ENCODE measurements around the gene SCG3. TPM values are rescaled to one million over a fixed set of nuclear protein-coding genes. Genes with fewer than 3 reads are reported as not detected.

The SCG3 gene
- polyA plus RNA-seq, 1 of the 3 experiments (the other 2 are of a cell fraction), result 0.16 TPM

DNA sequence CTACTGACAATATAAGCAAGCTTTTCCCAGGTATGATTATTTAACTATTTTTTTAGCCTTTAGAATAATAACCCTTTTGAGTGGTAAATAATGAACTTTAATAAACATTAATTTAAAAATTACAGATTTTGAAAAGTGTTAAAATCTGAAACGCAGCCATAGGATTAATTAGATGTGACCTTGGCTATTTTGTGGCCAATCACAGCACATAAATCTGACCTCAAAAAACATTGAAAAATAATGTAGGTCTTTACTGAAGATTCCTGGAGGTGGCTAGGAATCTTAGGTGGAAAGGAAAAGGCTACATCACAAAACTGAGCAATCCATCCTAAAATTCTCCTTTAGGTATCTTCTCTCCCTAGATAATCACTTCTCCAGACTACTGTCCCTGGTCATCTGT, 18.1 kb downstream of the SCG3 start:
- Histone ChIP-seq H3F3A (replicated peaks; ENCODE audit: insufficient read depth) (no peaks in the 10 kb centered on the region), H3K9me3 (no peaks in the 10 kb centered on the region), H3K9ac (no peak overlapping the region), H3K4me1 (ENCODE audit: control insufficient read depth in 1 of 2, insufficient read depth in 2 of 2, low read depth in 1 of 2, low read length in 1 of 2) (no peaks in the 10 kb centered on the region), H3K4me2 (no peak overlapping the region), H3K9me2 (no peaks in the 10 kb centered on the region), H4K20me1 (ENCODE audit: insufficient read depth) (no peaks in the 10 kb centered on the region), H3K4me3 (ENCODE audit: low read depth in 2 of 2, low read length in 1 of 2) (no peak overlapping the region), H3K79me2 (ENCODE audit: insufficient read depth) (no peaks in the 10 kb centered on the region), H3K27ac (ENCODE audit: low read depth in 2 of 2, low read length in 1 of 2) (no peak overlapping the region), H3K27me3 (ENCODE audit: insufficient read depth) (no peaks in the 10 kb centered on the region; the same call in 1 of the 2 replicates), H2AFZ (ENCODE audit: low read depth) (no peak overlapping the region), H3K36me3 (replicated peaks in 1 of 2; ENCODE audit: control insufficient read depth in 1 of 2, insufficient read depth in 2 of 2, low read length in 1 of 2) (peaks cover 0 to 5% of the 10 kb centered on the region in 2 experiments)
- TF ChIP-seq TAF1 (IDR thresholded peaks at IDR 0.05; ENCODE audit: borderline replicate concordance, low read depth, low read length), result no peak
- TF ChIP-seq RCOR1 (IDR thresholded peaks at IDR 0.05; ENCODE audit: low read length), result no peak
- TF ChIP-seq, protein P1, sequence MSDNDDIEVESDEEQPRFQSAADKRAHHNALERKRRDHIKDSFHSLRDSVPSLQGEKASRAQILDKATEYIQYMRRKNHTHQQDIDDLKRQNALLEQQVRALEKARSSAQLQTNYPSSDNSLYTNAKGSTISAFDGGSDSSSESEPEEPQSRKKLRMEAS (IDR thresholded peaks at IDR 0.05; ENCODE audit: low read depth), result no peak
- CTCF ChIA-PET, result interaction anchor here (1.2 to 1.8 kb wide), 3 partner anchors 19 to 77 kb away, joined by 4 to 6 read pairs (median 4); partner anchors contain the start of gene SCG3
- 33% methylated on average over 1 of the region's 1 CpG for WGBS (ENCODE audit: low lambda C conversion rate)
- DNase-seq, result no peak
- POLR2A ChIA-PET, result no interaction called here

DNA sequence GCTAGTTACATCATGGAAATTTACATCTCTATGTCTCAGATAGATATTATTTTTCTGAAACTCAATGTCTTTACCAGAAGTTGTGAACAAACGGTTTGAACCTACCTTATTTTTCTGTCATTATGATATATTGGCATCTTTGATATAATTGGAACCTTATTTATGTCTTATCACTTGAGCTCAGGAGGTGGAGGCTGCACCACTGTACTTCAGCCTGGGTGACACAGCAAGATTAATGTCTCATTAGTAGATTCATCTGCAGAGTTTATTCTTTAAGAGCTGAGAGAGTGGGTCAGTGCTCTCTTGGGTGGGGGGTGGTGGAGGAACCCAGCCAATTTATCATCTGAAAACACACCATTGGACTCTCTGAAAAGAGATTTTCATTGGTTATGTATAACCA, 21.4 kb downstream of the SCG3 start:
- CTCF ChIA-PET, result interaction anchor here (0.8 to 1.8 kb wide), 3 partner anchors 53 to 524 kb away, joined by 3 to 9 read pairs (median 9); no protein-coding TSS in a partner anchor
- TF ChIP-seq CHD2 (IDR thresholded peaks at IDR 0.05; ENCODE audit: low read length, partially characterized antibody) (no peak), TEAD4 (IDR thresholded peaks at IDR 0.05; ENCODE audit: borderline replicate concordance, insufficient read depth) (no peak), SMC3 (IDR thresholded peaks at IDR 0.05; ENCODE audit: low read depth, low read length) (no peak), NRF1 (IDR thresholded peaks at IDR 0.05; ENCODE audit: low read depth, low read length) (no peak), RFX5 (IDR thresholded peaks at IDR 0.05; ENCODE audit: low read length) (no peak), EZH2phosphoT487 (IDR thresholded peaks at IDR 0.05; ENCODE audit: borderline replicate concordance, low read depth) (no peak), TCF12 (IDR thresholded peaks at IDR 0.05) (no peak), YY1 (IDR thresholded peaks at IDR 0.05; ENCODE audit: low read depth) (no peak), GATA2 (CRISPR knock-in tag; IDR thresholded peaks at IDR 0.05) (no peak), FOSL2 (IDR thresholded peaks at IDR 0.05; ENCODE audit: borderline replicate concordance, low read depth) (no peak), EP300 (IDR thresholded peaks at IDR 0.05; ENCODE audit: borderline replicate concordance in 1 of 2, low read depth in 1 of 2, low read length in 1 of 2) (no peak), SIN3A (IDR thresholded peaks at IDR 0.05; ENCODE audit: borderline replicate concordance, low read depth, low read length) (no peak), FOXJ3 (CRISPR knock-in tag; IDR thresholded peaks at IDR 0.05) (no peak)
- TF ChIP-seq, protein P2, sequence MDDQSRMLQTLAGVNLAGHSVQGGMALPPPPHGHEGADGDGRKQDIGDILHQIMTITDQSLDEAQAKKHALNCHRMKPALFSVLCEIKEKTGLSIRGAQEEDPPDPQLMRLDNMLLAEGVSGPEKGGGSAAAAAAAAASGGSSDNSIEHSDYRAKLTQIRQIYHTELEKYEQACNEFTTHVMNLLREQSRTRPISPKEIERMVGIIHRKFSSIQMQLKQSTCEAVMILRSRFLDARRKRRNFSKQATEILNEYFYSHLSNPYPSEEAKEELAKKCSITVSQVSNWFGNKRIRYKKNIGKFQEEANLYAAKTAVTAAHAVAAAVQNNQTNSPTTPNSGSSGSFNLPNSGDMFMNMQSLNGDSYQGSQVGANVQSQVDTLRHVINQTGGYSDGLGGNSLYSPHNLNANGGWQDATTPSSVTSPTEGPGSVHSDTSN (IDR thresholded peaks at IDR 0.05), result no peak
- TF ChIP-seq, protein P1 (IDR thresholded peaks at IDR 0.05; ENCODE audit: low read depth), result no peak
- TF ChIP-seq, protein P3, sequence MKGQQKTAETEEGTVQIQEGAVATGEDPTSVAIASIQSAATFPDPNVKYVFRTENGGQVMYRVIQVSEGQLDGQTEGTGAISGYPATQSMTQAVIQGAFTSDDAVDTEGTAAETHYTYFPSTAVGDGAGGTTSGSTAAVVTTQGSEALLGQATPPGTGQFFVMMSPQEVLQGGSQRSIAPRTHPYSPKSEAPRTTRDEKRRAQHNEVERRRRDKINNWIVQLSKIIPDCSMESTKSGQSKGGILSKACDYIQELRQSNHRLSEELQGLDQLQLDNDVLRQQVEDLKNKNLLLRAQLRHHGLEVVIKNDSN (IDR thresholded peaks at IDR 0.05; ENCODE audit: borderline replicate concordance, low read depth), result no peak
- TF ChIP-seq, protein P4, sequence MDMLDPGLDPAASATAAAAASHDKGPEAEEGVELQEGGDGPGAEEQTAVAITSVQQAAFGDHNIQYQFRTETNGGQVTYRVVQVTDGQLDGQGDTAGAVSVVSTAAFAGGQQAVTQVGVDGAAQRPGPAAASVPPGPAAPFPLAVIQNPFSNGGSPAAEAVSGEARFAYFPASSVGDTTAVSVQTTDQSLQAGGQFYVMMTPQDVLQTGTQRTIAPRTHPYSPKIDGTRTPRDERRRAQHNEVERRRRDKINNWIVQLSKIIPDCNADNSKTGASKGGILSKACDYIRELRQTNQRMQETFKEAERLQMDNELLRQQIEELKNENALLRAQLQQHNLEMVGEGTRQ (IDR thresholded peaks at IDR 0.05; ENCODE audit: borderline replicate concordance, low read depth, low read length), result no peak
- TF ChIP-seq, protein P5, sequence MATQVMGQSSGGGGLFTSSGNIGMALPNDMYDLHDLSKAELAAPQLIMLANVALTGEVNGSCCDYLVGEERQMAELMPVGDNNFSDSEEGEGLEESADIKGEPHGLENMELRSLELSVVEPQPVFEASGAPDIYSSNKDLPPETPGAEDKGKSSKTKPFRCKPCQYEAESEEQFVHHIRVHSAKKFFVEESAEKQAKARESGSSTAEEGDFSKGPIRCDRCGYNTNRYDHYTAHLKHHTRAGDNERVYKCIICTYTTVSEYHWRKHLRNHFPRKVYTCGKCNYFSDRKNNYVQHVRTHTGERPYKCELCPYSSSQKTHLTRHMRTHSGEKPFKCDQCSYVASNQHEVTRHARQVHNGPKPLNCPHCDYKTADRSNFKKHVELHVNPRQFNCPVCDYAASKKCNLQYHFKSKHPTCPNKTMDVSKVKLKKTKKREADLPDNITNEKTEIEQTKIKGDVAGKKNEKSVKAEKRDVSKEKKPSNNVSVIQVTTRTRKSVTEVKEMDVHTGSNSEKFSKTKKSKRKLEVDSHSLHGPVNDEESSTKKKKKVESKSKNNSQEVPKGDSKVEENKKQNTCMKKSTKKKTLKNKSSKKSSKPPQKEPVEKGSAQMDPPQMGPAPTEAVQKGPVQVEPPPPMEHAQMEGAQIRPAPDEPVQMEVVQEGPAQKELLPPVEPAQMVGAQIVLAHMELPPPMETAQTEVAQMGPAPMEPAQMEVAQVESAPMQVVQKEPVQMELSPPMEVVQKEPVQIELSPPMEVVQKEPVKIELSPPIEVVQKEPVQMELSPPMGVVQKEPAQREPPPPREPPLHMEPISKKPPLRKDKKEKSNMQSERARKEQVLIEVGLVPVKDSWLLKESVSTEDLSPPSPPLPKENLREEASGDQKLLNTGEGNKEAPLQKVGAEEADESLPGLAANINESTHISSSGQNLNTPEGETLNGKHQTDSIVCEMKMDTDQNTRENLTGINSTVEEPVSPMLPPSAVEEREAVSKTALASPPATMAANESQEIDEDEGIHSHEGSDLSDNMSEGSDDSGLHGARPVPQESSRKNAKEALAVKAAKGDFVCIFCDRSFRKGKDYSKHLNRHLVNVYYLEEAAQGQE (IDR thresholded peaks at IDR 0.05; ENCODE audit: low read depth, low read length), result no peak

More for the DNA sequence above, 21.4 kb downstream of the SCG3 start:
- Histone ChIP-seq H3F3A (replicated peaks; ENCODE audit: insufficient read depth) (no peaks in the 10 kb centered on the region), H4K20me1 (ENCODE audit: insufficient read depth) (no peaks in the 10 kb centered on the region), H3K4me1 (ENCODE audit: control insufficient read depth in 1 of 2, insufficient read depth in 2 of 2, low read depth in 1 of 2, low read length in 1 of 2) (peaks cover 0 to 8% of the 10 kb centered on the region in 2 experiments; a peak in 2 of 4 replicates), H3K9ac (no peak overlapping the region), H3K4me3 (ENCODE audit: low read depth in 2 of 2, low read length in 1 of 2) (no peak overlapping the region), H3K4me2 (no peak overlapping the region), H3K27ac (ENCODE audit: low read depth in 2 of 2, low read length in 1 of 2) (no peak overlapping the region), H3K79me2 (ENCODE audit: insufficient read depth) (no peaks in the 10 kb centered on the region), H3K9me3 (no peaks in the 10 kb centered on the region), H3K36me3 (replicated peaks in 1 of 2; ENCODE audit: control insufficient read depth in 1 of 2, insufficient read depth in 2 of 2, low read length in 1 of 2) (peaks cover 0 to 5% of the 10 kb centered on the region in 2 experiments), H3K9me2 (no peaks in the 10 kb centered on the region), H3K27me3 (ENCODE audit: insufficient read depth) (no peaks in the 10 kb centered on the region; the same call in 1 of the 2 replicates), H2AFZ (ENCODE audit: low read depth) (no peak overlapping the region)
- POLR2A ChIA-PET, result no interaction called here
- DNase-seq, result no peak
- 14% methylated on average over 1 of the region's 1 CpG for WGBS (ENCODE audit: low lambda C conversion rate)
